Measurements from ENCODE around the gene FIBP. TPM values are rescaled to one million over a fixed set of nuclear protein-coding genes. Genes with fewer than 3 reads are reported as not detected.

Gene FIBP
- total and polyA plus RNA-seq, 2 of the 8 experiments (the other 6 are each of a cell fraction or from before 2014, with no cell fraction given): 74.3 to 173 TPM

GRCh38 chr11:65852508-65853245 is 35.6 kb downstream of the FIBP start:
- no peak overlapping the region for H4K8ac ChIP-seq (ENCODE audit: extremely low read depth, insufficient read depth, low read length)
- peaks cover 3% of the 10 kb centered on the region; the same call in 1 of the 2 replicates for H3K23me2 ChIP-seq (ENCODE audit: low read depth, low read length)
- ChIA-PET CTCF (ENCODE audit: partially characterized antibody) (interaction anchor here (0.7 to 15.2 kb wide), 25 partner anchors 9 to 198 kb away, joined by 3 to 283 read pairs (median 6); partner anchors contain the start of genes AP5B1, CCDC85B, CFL1 and CTSW), POLR2A (ENCODE audit: partially characterized antibody) (interaction anchor here (0.6 to 38.3 kb wide), 32 partner anchors 8 to 246 kb away, joined by 3 to 1071 read pairs (median 4); partner anchors contain the start of genes CCDC85B, CFL1, CTSW and EFEMP2)
- H3K56ac ChIP-seq (replicated peaks; ENCODE audit: insufficient read length, low read depth, low read length): no peak overlapping the region
- H2AK5ac ChIP-seq (ENCODE audit: low read depth, low read length): no peak overlapping the region
- peaks cover 29 to 30% of the 10 kb centered on the region in 2 experiments for H4K20me1 ChIP-seq (replicated peaks in 1 of 2; ENCODE audit: control insufficient read depth in 1 of 2, insufficient read depth in 2 of 2, low read length in 2 of 2)
- peaks cover 7 to 10% of the 10 kb centered on the region in 2 experiments; a peak in 2 of 4 replicates for H3K9me3 ChIP-seq (ENCODE audit: insufficient read depth in 2 of 2, low read depth in 1 of 2, low read length in 1 of 2)
- H3K14ac ChIP-seq (ENCODE audit: insufficient read length): no peak overlapping the region
- H3K27ac ChIP-seq (ENCODE audit: low read depth, low read length): no peak overlapping the region
- no peaks in the 10 kb centered on the region; a peak in 1 of 7 replicates for H3K27me3 ChIP-seq (replicated peaks in 1 of 4; ENCODE audit: control insufficient read depth in 3 of 4, extremely low read depth in 1 of 4, insufficient read depth in 3 of 4, low read length in 3 of 4)
- no peak overlapping the region for H2BK120ac ChIP-seq (replicated peaks; ENCODE audit: low read depth, low read length)
- 0 out of 2 replicates have a peak overlapping the region, but pooled peaks have one; percentile 20 for H2BK5ac ChIP-seq (ENCODE audit: low read depth, low read length)
- no peak overlapping the region for H4K91ac ChIP-seq (replicated peaks; ENCODE audit: insufficient read length, low read length)
- no peak overlapping the region for H3K23ac ChIP-seq (ENCODE audit: insufficient read length)
- no peak overlapping the region for H2BK20ac ChIP-seq (ENCODE audit: low read length)
- peaks cover 0 to 10% (median under 1%) of the 10 kb centered on the region in 4 experiments; a peak in 5 of 7 replicates for H3K4me1 ChIP-seq (replicated peaks in 1 of 4; ENCODE audit: control insufficient read depth in 3 of 4, insufficient read depth in 4 of 4, low read length in 3 of 4)
- H3K36me3 ChIP-seq (ENCODE audit: control insufficient read depth in 2 of 4, insufficient read depth in 4 of 4, low read length in 3 of 4): peaks cover 17 to 34% (median 31%) of the 10 kb centered on the region in 4 experiments
- H3K4ac ChIP-seq (replicated peaks; ENCODE audit: insufficient read length, low read depth, low read length): no peak overlapping the region
- H4K5ac ChIP-seq (ENCODE audit: insufficient read length, low read depth, low read length): no peak overlapping the region
- H2BK12ac ChIP-seq (ENCODE audit: low read depth, low read length): no peak overlapping the region
- no peak overlapping the region for H3K4me3 ChIP-seq (ENCODE audit: extremely low read depth in 1 of 4, insufficient read depth in 2 of 4, low read depth in 3 of 4, low read length in 4 of 4)
- DNase-seq (ENCODE audit: low read depth in 1 of 2, low spot score in 2 of 2) (no peak), FAIRE-seq (no peak)
- no peak overlapping the region for H3K4me2 ChIP-seq (ENCODE audit: insufficient read depth in 1 of 2, low read depth in 2 of 2, low read length in 2 of 2)
- no peak overlapping the region; the same call in 1 of the 2 replicates for H3K18ac ChIP-seq (ENCODE audit: extremely low read depth, low read length)
- H3K79me2 ChIP-seq (ENCODE audit: control insufficient read depth in 1 of 2, insufficient read depth in 2 of 2, low read length in 2 of 2): peaks cover 15 to 36% of the 10 kb centered on the region in 2 experiments
- TF ChIP-seq POLR2AphosphoS5 (IDR thresholded peaks at IDR 0.05; ENCODE audit: low read depth, low read length) (peak; percentile 81), CHD2 (IDR thresholded peaks at IDR 0.05; ENCODE audit: low read length) (peak; percentile 25; the same call in 1 of the 2 replicates), POU5F1 (IDR thresholded peaks at IDR 0.05; ENCODE audit: low read depth, low read length) (no peak)
- no peak overlapping the region for H2BK15ac ChIP-seq (ENCODE audit: low read length)
- WGBS, 2 experiments (ENCODE audit: extremely low coverage in 1 of 2, insufficient coverage in 1 of 2, insufficient read length in 1 of 2, insufficient replicate concordance in 2 of 2, low coverage in 1 of 2, low lambda C conversion rate in 2 of 2, missing lambda C conversion rate in 1 of 2): 97% methylated on average over 24 of the region's 33 CpGs; no CpG with 5 or more reads in 1 of the 2 experiments
- H2AFZ ChIP-seq (ENCODE audit: low read length): no peak overlapping the region
- peaks cover 20% of the 10 kb centered on the region for H3K79me1 ChIP-seq (ENCODE audit: low read depth, low read length)
- H3K9ac ChIP-seq (replicated peaks in 1 of 4; ENCODE audit: extremely low read depth in 1 of 4, low read depth in 3 of 4, low read length in 3 of 4): no peak overlapping the region
